GM19324 (cell line): ENCODE results near the gene TYW1.
A peak's percentile ranks its signal among the peaks of the same experiment; 100 is the strongest.
"Not testable (repeated sequence)": the region's sequence is repeated elsewhere in the genome, so short reads cannot be mapped to it uniquely, and the experiment has no call there.

Source experiments
- ATAC-seq: cut with Tn5 transposase; IDR thresholded peaks from one replicate; pipeline ENCODE4 v1.9.1; 2021; ENCODE audit warnings: mild to moderate bottlenecking, moderate library complexity; ENCODE audit not compliant: unreplicated experiment, low FRiP score

Gene TYW1

GRCh38 chr7:66994691-66995049 lies 2.0 kb upstream of the TYW1 start:
- ATAC-seq = peak; percentile 28

- ATAC-seq = peak; percentile 73
Observed at GRCh38 chr7:66995050-66995776, 1.4 kb upstream of the TYW1 start, which contains the start of gene SBDS. Gene SBDS, minus strand, starts transcription at chr7:66995586. Its CDS starts 169 bp downstream, at chr7:66995417.

- ATAC-seq = not testable (repeated sequence)
Observed at GRCh38 chr7:67000601-67001258, 4.1 kb downstream of the TYW1 start.

- ATAC-seq = not testable (repeated sequence)
Observed at GRCh38 chr7:67004145-67004544, 7.5 kb downstream of the TYW1 start.

GRCh38 chr7:67006965-67007364 lies 10.3 kb downstream of the TYW1 start:
- no peak for ATAC-seq

GRCh38 chr7:67008260-67008659 lies 11.6 kb downstream of the TYW1 start:
- no peak for ATAC-seq

- ATAC-seq = not testable (repeated sequence)
Observed at GRCh38 chr7:67009677-67010076, 13.0 kb downstream of the TYW1 start.

- ATAC-seq = not testable (repeated sequence)
Observed at GRCh38 chr7:67014076-67014622, 17.5 kb downstream of the TYW1 start.

- not testable (repeated sequence) for ATAC-seq
Observed at GRCh38 chr7:67017971-67018370, 21.3 kb downstream of the TYW1 start.

GRCh38 chr7:67018940-67019339 lies 22.3 kb downstream of the TYW1 start:
- no peak for ATAC-seq

- ATAC-seq = no peak
Observed at GRCh38 chr7:67019562-67020390, 23.1 kb downstream of the TYW1 start.

GRCh38 chr7:67021260-67021659 lies 24.6 kb downstream of the TYW1 start:
- ATAC-seq = no peak

- no peak for ATAC-seq
Observed at GRCh38 chr7:67022511-67022910, 25.9 kb downstream of the TYW1 start.

GRCh38 chr7:67025459-67025858 lies 28.8 kb downstream of the TYW1 start:
- ATAC-seq = not testable (repeated sequence)

GRCh38 chr7:67031685-67032084 lies 35.1 kb downstream of the TYW1 start:
- not testable (repeated sequence) for ATAC-seq

- ATAC-seq = no peak
Observed at GRCh38 chr7:67033251-67033650, 36.6 kb downstream of the TYW1 start.

GRCh38 chr7:67036432-67037395 lies 40.1 kb downstream of the TYW1 start:
- ATAC-seq = not testable (repeated sequence)

- not testable (repeated sequence) for ATAC-seq
Observed at GRCh38 chr7:67040832-67041231, 44.2 kb downstream of the TYW1 start.

- ATAC-seq = not testable (repeated sequence)
Observed at GRCh38 chr7:67042781-67043558, 46.3 kb downstream of the TYW1 start.
